SJCRH30 (cell line): ENCODE measurements around the gene SGK1. TPM values are rescaled to one million over a fixed set of nuclear protein-coding genes. Genes with fewer than 3 reads are reported as not detected.
"Not testable (repeated sequence)": the region's sequence is repeated elsewhere in the genome, so short reads cannot be mapped to it uniquely, and the experiment has no call there.

Source experiments
- DNase-seq, 2 experiments: peaks; one replicate each; pipeline ENCODE4 v3.0.0-alpha.2; 2015 to 2020
- H3K27ac ChIP-seq: fragments of 250-450 bp; sonication (Bioruptor Pico); 2 replicates; pipeline ENCODE4 v1.5.1; 2020; ENCODE audit warnings: mild to moderate bottlenecking, moderate library complexity
- H3K27me3 ChIP-seq: fragments of 250-450 bp; sonication (Bioruptor Pico); 2 replicates; pipeline ENCODE4 v1.5.1; 2020; ENCODE audit warnings: mild to moderate bottlenecking, moderate library complexity
- H3K36me3 ChIP-seq: fragments of 250-450 bp; sonication (Bioruptor Pico); 2 replicates; pipeline ENCODE4 v1.5.1; 2020; ENCODE audit warnings: mild to moderate bottlenecking, moderate library complexity
- H3K4me1 ChIP-seq: fragments of 250-450 bp; sonication (Bioruptor Pico); 2 replicates; pipeline ENCODE4 v1.5.1; 2020; ENCODE audit warnings: mild to moderate bottlenecking, moderate library complexity
- H3K4me3 ChIP-seq: fragments of 250-450 bp; sonication (Bioruptor Pico); 2 replicates; pipeline ENCODE4 v1.5.1; 2020; ENCODE audit warnings: mild to moderate bottlenecking, moderate library complexity
- H3K9me3 ChIP-seq: fragments of 250-450 bp; sonication (Bioruptor Pico); replicated peaks from 2 replicates; pipeline ENCODE4 v1.5.1; 2020; ENCODE audit warnings: mild to moderate bottlenecking, moderate library complexity
- total RNA-seq: library from RNA; depleted of rRNA; stranded (reverse); fragments of >200 nt; shearing (Covaris generic); gene quantifications from 2 replicates; pipeline ENCODE4 v1.2.3, GENCODE V29; 2014

The SGK1 gene
- total RNA-seq, 1 experiment from 2014 or later = 1.6 TPM

GRCh38 chr6:134216301-134217010 lies 101.5 kb downstream of the SGK1 start:
- Histone ChIP-seq H3K27ac (no peak overlapping the region), H3K36me3 (no peaks in the 10 kb centered on the region), H3K9me3 (no peaks in the 10 kb centered on the region), H3K27me3 (no peaks in the 10 kb centered on the region), H3K4me3 (no peak overlapping the region), H3K4me1 (no peaks in the 10 kb centered on the region)
- DNase-seq = no peak

GRCh38 chr6:134213410-134213809 lies 104.5 kb downstream of the SGK1 start:
- H3K4me1 ChIP-seq, H3K27me3 ChIP-seq, DNase-seq: not testable (repeated sequence)

GRCh38 chr6:134211297-134211696 lies 106.6 kb downstream of the SGK1 start:
- Histone ChIP-seq H3K27me3 (no peaks in the 10 kb centered on the region), H3K36me3 (no peaks in the 10 kb centered on the region), H3K9me3 (no peaks in the 10 kb centered on the region), H3K4me1 (no peaks in the 10 kb centered on the region), H3K4me3 (no peak overlapping the region), H3K27ac (no peak overlapping the region)
- DNase-seq = no peak

More at GRCh38 chr6:134213410-134213809, 104.5 kb downstream of the SGK1 start:
- not testable (repeated sequence) for H3K9me3 ChIP-seq, H3K4me3 ChIP-seq, H3K27ac ChIP-seq, H3K36me3 ChIP-seq

GRCh38 chr6:134207421-134207820 lies 110.5 kb downstream of the SGK1 start:
- no peaks in the 10 kb centered on the region for H3K36me3 ChIP-seq
- no peaks in the 10 kb centered on the region for H3K4me1 ChIP-seq
- no peaks in the 10 kb centered on the region for H3K27me3 ChIP-seq
- H3K27ac ChIP-seq = no peak overlapping the region
- H3K9me3 ChIP-seq = no peaks in the 10 kb centered on the region
- no peak overlapping the region for H3K4me3 ChIP-seq
- DNase-seq = no peak

GRCh38 chr6:134205366-134205765 lies 112.5 kb downstream of the SGK1 start:
- no peaks in the 10 kb centered on the region for H3K9me3 ChIP-seq
- no peak overlapping the region for H3K4me3 ChIP-seq
- H3K4me1 ChIP-seq = no peaks in the 10 kb centered on the region
- no peak overlapping the region for H3K27ac ChIP-seq
- no peaks in the 10 kb centered on the region for H3K27me3 ChIP-seq
- H3K36me3 ChIP-seq = no peaks in the 10 kb centered on the region
- no peak for DNase-seq

- H3K9me3 ChIP-seq, H3K4me3 ChIP-seq, H3K36me3 ChIP-seq, H3K27me3 ChIP-seq, H3K4me1 ChIP-seq, H3K27ac ChIP-seq, DNase-seq: not testable (repeated sequence)
Observed at GRCh38 chr6:134204759-134205158, 113.2 kb downstream of the SGK1 start.

- H3K4me3 ChIP-seq = no peak overlapping the region
- no peaks in the 10 kb centered on the region for H3K9me3 ChIP-seq
- no peaks in the 10 kb centered on the region for H3K36me3 ChIP-seq
- no peaks in the 10 kb centered on the region for H3K4me1 ChIP-seq
- no peak overlapping the region for H3K27ac ChIP-seq
- no peaks in the 10 kb centered on the region for H3K27me3 ChIP-seq
- no peak for DNase-seq
Observed at GRCh38 chr6:134204031-134204430, 113.9 kb downstream of the SGK1 start.

- Histone ChIP-seq H3K4me1 (no peaks in the 10 kb centered on the region), H3K27me3 (no peaks in the 10 kb centered on the region), H3K9me3 (no peaks in the 10 kb centered on the region; the same call in 1 of the 2 replicates), H3K27ac (no peak overlapping the region), H3K4me3 (no peak overlapping the region), H3K36me3 (no peaks in the 10 kb centered on the region)
- no peak for DNase-seq
Observed at GRCh38 chr6:134201716-134202115, 116.2 kb downstream of the SGK1 start.

GRCh38 chr6:134199848-134200606 lies 117.9 kb downstream of the SGK1 start:
- Histone ChIP-seq H3K27me3 (no peaks in the 10 kb centered on the region), H3K27ac (no peak overlapping the region), H3K4me3 (no peak overlapping the region), H3K9me3 (no peaks in the 10 kb centered on the region; the same call in 1 of the 2 replicates), H3K4me1 (no peaks in the 10 kb centered on the region), H3K36me3 (no peaks in the 10 kb centered on the region)
- DNase-seq = no peak

- Histone ChIP-seq H3K4me1 (no peaks in the 10 kb centered on the region), H3K27ac (no peak overlapping the region), H3K27me3 (no peaks in the 10 kb centered on the region), H3K9me3 (no peaks in the 10 kb centered on the region; the same call in 1 of the 2 replicates), H3K4me3 (no peak overlapping the region), H3K36me3 (no peaks in the 10 kb centered on the region)
- no peak for DNase-seq
Observed at GRCh38 chr6:134198093-134198492, 119.8 kb downstream of the SGK1 start.

- not testable (repeated sequence) for H3K9me3 ChIP-seq, H3K4me3 ChIP-seq, DNase-seq, H3K4me1 ChIP-seq, H3K27ac ChIP-seq, H3K27me3 ChIP-seq, H3K36me3 ChIP-seq
Observed at GRCh38 chr6:134197685-134198084, 120.2 kb downstream of the SGK1 start.

GRCh38 chr6:134196568-134197193 lies 121.2 kb downstream of the SGK1 start:
- no peaks in the 10 kb centered on the region for H3K4me1 ChIP-seq
- no peak overlapping the region for H3K4me3 ChIP-seq
- no peaks in the 10 kb centered on the region for H3K27me3 ChIP-seq
- no peak overlapping the region for H3K27ac ChIP-seq
- no peaks in the 10 kb centered on the region; the same call in 1 of the 2 replicates for H3K9me3 ChIP-seq
- H3K36me3 ChIP-seq = no peaks in the 10 kb centered on the region
- DNase-seq = no peak

GRCh38 chr6:134195985-134196384 lies 121.9 kb downstream of the SGK1 start:
- H3K27me3 ChIP-seq = no peaks in the 10 kb centered on the region
- H3K27ac ChIP-seq = no peak overlapping the region
- no peak for DNase-seq
- no peak overlapping the region for H3K4me3 ChIP-seq
- H3K4me1 ChIP-seq = no peaks in the 10 kb centered on the region
- H3K9me3 ChIP-seq = no peaks in the 10 kb centered on the region; the same call in 1 of the 2 replicates
- no peaks in the 10 kb centered on the region for H3K36me3 ChIP-seq

- no peak for DNase-seq
Observed at GRCh38 chr6:134195164-134195906, 122.6 kb downstream of the SGK1 start.

More at GRCh38 chr6:134195164-134195906, 122.6 kb downstream of the SGK1 start:
- H3K4me3 ChIP-seq = no peak overlapping the region
- H3K36me3 ChIP-seq = no peaks in the 10 kb centered on the region
- H3K27me3 ChIP-seq = no peaks in the 10 kb centered on the region
- no peaks in the 10 kb centered on the region; the same call in 1 of the 2 replicates for H3K9me3 ChIP-seq
- no peaks in the 10 kb centered on the region for H3K4me1 ChIP-seq
- H3K27ac ChIP-seq = no peak overlapping the region
